Activated CD4-positive, alpha-beta T cell treated with anti-CD3 and anti-CD28 coated beads, Interleukin-2, amount 50 U/mL, for 48 hours (primary cell): ENCODE data around the gene STXBP6.
"Not testable (repeated sequence)": the region's sequence is repeated elsewhere in the genome, so short reads cannot be mapped to it uniquely, and the experiment has no call there.

Source experiments
- DNase-seq, 2 experiments: peaks; one replicate each; pipeline ENCODE4 v3.0.0-alpha.2; 2020

The STXBP6 gene

GRCh38 chr14:24785698-24786097 lies 264.2 kb downstream of the STXBP6 start:
- no peak for DNase-seq

GRCh38 chr14:24784981-24785380 lies 265.0 kb downstream of the STXBP6 start:
- DNase-seq, result no peak

GRCh38 chr14:24783791-24784190 lies 266.2 kb downstream of the STXBP6 start:
- no peak for DNase-seq

GRCh38 chr14:24780281-24780680 lies 269.7 kb downstream of the STXBP6 start:
- no peak for DNase-seq

- DNase-seq, result no peak
These were observed 272.3 kb downstream of the STXBP6 start for GRCh38 chr14:24777678-24778077.

GRCh38 chr14:24775950-24776349 lies 274.0 kb downstream of the STXBP6 start:
- DNase-seq, result no peak

- DNase-seq, result no peak
These were observed 275.6 kb downstream of the STXBP6 start for GRCh38 chr14:24774187-24774915.

- not testable (repeated sequence) for DNase-seq
These were observed 276.4 kb downstream of the STXBP6 start for GRCh38 chr14:24773564-24773963.

GRCh38 chr14:24766434-24766833 lies 283.5 kb downstream of the STXBP6 start:
- DNase-seq, result no peak

- no peak for DNase-seq
These were observed 288.8 kb downstream of the STXBP6 start for GRCh38 chr14:24761141-24761540.
